Measurements from ENCODE around the gene KCNAB1. TPM values are rescaled to one million over a fixed set of nuclear protein-coding genes. Genes with fewer than 3 reads are reported as not detected.

KCNAB1 gene
- total RNA-seq, 3 donors from 2014 or later (not counting 1 experiment from before 2014, with no cell fraction given): not detected

- DNase-seq (no peak), ATAC-seq (no peak)
- Mint-ChIP-seq H3K4me3 (no peak overlapping the region), H3K27me3 (ENCODE audit: low read depth in 2 of 2) (peaks cover 4 to 13% of the 10 kb centered on the region in 2 donors), H3K36me3 (no peaks in the 10 kb centered on the region), H3K4me1 (no peaks in the 10 kb centered on the region), H3K9me3 (no peaks in the 10 kb centered on the region), H3K27ac (no peak overlapping the region)
- 78% methylated on average over 4 of the region's 5 CpGs for WGBS (ENCODE audit: insufficient coverage)
- TF ChIP-seq CTCF (IDR thresholded peaks at IDR 0.05): no peak
- Histone ChIP-seq H3K27ac (ENCODE audit: low read length) (no peak overlapping the region), H3K4me1 (ENCODE audit: control insufficient read depth, insufficient read depth, low read length) (no peaks in the 10 kb centered on the region), H3K4me3 (ENCODE audit: low read length) (no peak overlapping the region), H3K9me3 (ENCODE audit: control insufficient read depth, insufficient read depth, low read length) (no peaks in the 10 kb centered on the region), H3K36me3 (ENCODE audit: control insufficient read depth, insufficient read depth, low read length) (no peaks in the 10 kb centered on the region), H3K27me3 (ENCODE audit: control insufficient read depth, insufficient read depth, low read length) (no peaks in the 10 kb centered on the region)
- intact Hi-C loops (cut with micrococcal nuclease): no loop called here
These were observed 126.8 kb downstream of the KCNAB1 start for GRCh38 chr3:156246961-156247725.

- no peaks in the 10 kb centered on the region for H3K9me3 ChIP-seq (ENCODE audit: control insufficient read depth, insufficient read depth, low read length)
- no peaks in the 10 kb centered on the region for H3K9me3 Mint-ChIP-seq
- H3K4me1 Mint-ChIP-seq: no peaks in the 10 kb centered on the region
- peaks cover 3 to 7% of the 10 kb centered on the region in 2 donors for H3K27me3 Mint-ChIP-seq (ENCODE audit: low read depth in 2 of 2)
- intact Hi-C loops (cut with micrococcal nuclease): no loop called here
- ATAC-seq: no peak
- DNase-seq: no peak
- H3K4me3 Mint-ChIP-seq: no peak overlapping the region
- no peak overlapping the region for H3K4me3 ChIP-seq (ENCODE audit: low read length)
- no peak overlapping the region for H3K27ac ChIP-seq (ENCODE audit: low read length)
- H3K4me1 ChIP-seq (ENCODE audit: control insufficient read depth, insufficient read depth, low read length): no peaks in the 10 kb centered on the region
- H3K27me3 ChIP-seq (ENCODE audit: control insufficient read depth, insufficient read depth, low read length): no peaks in the 10 kb centered on the region
- WGBS (ENCODE audit: insufficient coverage): 100% methylated on average over 1 of the region's 1 CpG
- H3K36me3 Mint-ChIP-seq: no peaks in the 10 kb centered on the region
- TF ChIP-seq CTCF (IDR thresholded peaks at IDR 0.05): no peak
- H3K36me3 ChIP-seq (ENCODE audit: control insufficient read depth, insufficient read depth, low read length): no peaks in the 10 kb centered on the region
- no peak overlapping the region for H3K27ac Mint-ChIP-seq
These were observed 130.2 kb downstream of the KCNAB1 start for GRCh38 chr3:156250550-156250949.

GRCh38 chr3:156251424-156251823 lies 131.0 kb downstream of the KCNAB1 start:
- Histone ChIP-seq H3K9me3 (ENCODE audit: control insufficient read depth, insufficient read depth, low read length) (no peaks in the 10 kb centered on the region), H3K36me3 (ENCODE audit: control insufficient read depth, insufficient read depth, low read length) (no peaks in the 10 kb centered on the region), H3K27ac (ENCODE audit: low read length) (no peak overlapping the region), H3K4me3 (ENCODE audit: low read length) (no peak overlapping the region), H3K27me3 (ENCODE audit: control insufficient read depth, insufficient read depth, low read length) (no peaks in the 10 kb centered on the region), H3K4me1 (ENCODE audit: control insufficient read depth, insufficient read depth, low read length) (no peaks in the 10 kb centered on the region)
- DNase-seq (no peak), ATAC-seq (no peak)
- Mint-ChIP-seq H3K4me1 (no peaks in the 10 kb centered on the region), H3K4me3 (no peak overlapping the region), H3K27ac (no peak overlapping the region), H3K36me3 (no peaks in the 10 kb centered on the region), H3K9me3 (no peaks in the 10 kb centered on the region), H3K27me3 (ENCODE audit: low read depth in 2 of 2) (peaks cover 4 to 7% of the 10 kb centered on the region in 2 donors)
- no peak for TF ChIP-seq CTCF (IDR thresholded peaks at IDR 0.05)
- 95% methylated on average over 3 of the region's 4 CpGs for WGBS (ENCODE audit: insufficient coverage)
- intact Hi-C loops (cut with micrococcal nuclease): no loop called here

- H3K36me3 Mint-ChIP-seq: no peaks in the 10 kb centered on the region
- TF ChIP-seq CTCF (IDR thresholded peaks at IDR 0.05): no peak
These were observed 132.3 kb downstream of the KCNAB1 start for GRCh38 chr3:156252656-156253055.

More at GRCh38 chr3:156252656-156253055, 132.3 kb downstream of the KCNAB1 start:
- Histone ChIP-seq H3K36me3 (ENCODE audit: control insufficient read depth, insufficient read depth, low read length) (no peaks in the 10 kb centered on the region), H3K27ac (ENCODE audit: low read length) (no peak overlapping the region), H3K27me3 (ENCODE audit: control insufficient read depth, insufficient read depth, low read length) (no peaks in the 10 kb centered on the region), H3K4me3 (ENCODE audit: low read length) (no peak overlapping the region), H3K4me1 (ENCODE audit: control insufficient read depth, insufficient read depth, low read length) (no peaks in the 10 kb centered on the region), H3K9me3 (ENCODE audit: control insufficient read depth, insufficient read depth, low read length) (no peaks in the 10 kb centered on the region)
- intact Hi-C loops (cut with micrococcal nuclease): no loop called here
- no peaks in the 10 kb centered on the region for H3K4me1 Mint-ChIP-seq
- DNase-seq (no peak), ATAC-seq (no peak)
- H3K27ac Mint-ChIP-seq: no peak overlapping the region
- 95% methylated on average over 3 of the region's 3 CpGs for WGBS (ENCODE audit: insufficient coverage)
- no peak overlapping the region for H3K4me3 Mint-ChIP-seq
- no peaks in the 10 kb centered on the region for H3K9me3 Mint-ChIP-seq
- peaks cover 7 to 12% of the 10 kb centered on the region in 2 donors for H3K27me3 Mint-ChIP-seq (ENCODE audit: low read depth in 2 of 2)

Measured in natural killer cell (primary cell).